K562 (cell line): Measurements from ENCODE around the gene SMIM23. TPM values are rescaled to one million over a fixed set of nuclear protein-coding genes. Genes with fewer than 3 reads are reported as not detected.

Experiments used
- ATAC-seq: fragments of 200-7000 bp; cut with Tn5 transposase; 3 replicates; pipeline ENCODE4 v1.9.1; 2020; ENCODE audit warnings: moderate library complexity
- BruUV-seq: library from RNA; stranded (reverse); fragments of 400-500 nt; replicated peaks from 2 replicates; lab custom pipeline; 2021; lab: Mats Ljungman, UMichigan
- CTCF ChIA-PET: fragments of 300-600 bp; formaldehyde crosslinking; extraction: SDS; loops from one replicate; lab custom pipeline; 2021; ENCODE audit warnings: low intra/inter-chr PET ratio; lab: Yijun Ruan, JAX
- POLR2A ChIA-PET: fragments of 300-600, 350-650 bp; sonication (Branson Sonifier 250); formaldehyde crosslinking; extraction: SDS; loops from one replicate; lab custom pipeline; 2021; ENCODE audit warnings: antibody characterized with exemption, inconsistent platforms; lab: Yijun Ruan, JAX
- DNase-seq, 4 experiments: peaks; one replicate each; pipeline versions ENCODE4 v3.0.0 to v3.0.0-alpha.2; 2011 to 2018; ENCODE audit warnings: low spot score in 3 of 4, mixed read lengths in 3 of 4; ENCODE audit errors: extremely low read depth in 1 of 4
- FAIRE-seq: peaks from 2 replicates; lab custom pipeline; 2011; peaks lifted over from hg19 to GRCh38; lab: Jason Lieb, UNC
- H2AFZ ChIP-seq: 2 replicates; pipeline ENCODE4 v1.6.0; 2011; ENCODE audit warnings: low read depth, low read length, control low read depth, inconsistent platforms
- H3K27ac ChIP-seq: fragments of 200-600 bp; 3 replicates; pipeline ENCODE4 v1.8.0; 2011; ENCODE audit warnings: low read depth, mild to moderate bottlenecking, control low read depth, inconsistent platforms, low read length, moderate library complexity, mixed read lengths; ENCODE audit errors: extremely low read depth
- H3K27me3 ChIP-seq, 2 experiments: fragments of 300-600 bp in 1 of 2; 2 replicates in 1 of 2; 3 replicates in 1 of 2; pipeline versions ENCODE4 v1.6.0 to v1.8.0; 2011; ENCODE audit warnings: inconsistent platforms in 2 of 2, low read length in 2 of 2, mild to moderate bottlenecking in 1 of 2, mixed read lengths in 1 of 2, moderate library complexity in 1 of 2; ENCODE audit not compliant: control insufficient read depth in 2 of 2, insufficient read depth in 2 of 2
- H3K36me3 ChIP-seq: fragments of 300-600 bp; 3 replicates; pipeline ENCODE4 v1.8.0; 2011; ENCODE audit warnings: mild to moderate bottlenecking, low read length, inconsistent platforms; ENCODE audit not compliant: control insufficient read depth, insufficient read depth
- H3K4me1 ChIP-seq, 2 experiments: fragments of 200-600 bp in 1 of 2; replicated peaks in 1 of 2; 2 replicates in 1 of 2; 3 replicates in 1 of 2; pipeline versions ENCODE4 v1.5.1 to v1.8.0; 2011; ENCODE audit warnings: inconsistent platforms in 2 of 2, low read length in 2 of 2, mild to moderate bottlenecking in 1 of 2, mixed read lengths in 1 of 2, moderate library complexity in 1 of 2; ENCODE audit not compliant: control insufficient read depth in 2 of 2, insufficient read depth in 2 of 2
- H3K4me2 ChIP-seq: 2 replicates; pipeline ENCODE4 v1.6.1; 2011; ENCODE audit warnings: low read length, control low read depth, inconsistent platforms, mixed read lengths; ENCODE audit not compliant: insufficient read depth
- H3K4me3 ChIP-seq: fragments of 200-600 bp; sonication (generic), shearing (Covaris generic); 2 replicates; pipeline ENCODE4 v1.5.1; 2016; ENCODE audit warnings: control low read depth, inconsistent platforms
- H3K79me2 ChIP-seq: fragments of 200-600 bp; 3 replicates; pipeline ENCODE4 v1.8.0; 2011; ENCODE audit warnings: low read length, inconsistent platforms; ENCODE audit not compliant: control insufficient read depth, insufficient read depth
- H3K9ac ChIP-seq, 2 experiments: 2 replicates each; pipeline versions ENCODE4 v1.6.0 to v1.6.1; 2011; ENCODE audit warnings: low read depth in 2 of 2, low read length in 2 of 2, control low read depth in 1 of 2, inconsistent platforms in 1 of 2, mild to moderate bottlenecking in 1 of 2, mixed read lengths in 1 of 2; ENCODE audit not compliant: insufficient read depth in 1 of 2
- H3K9me1 ChIP-seq: one replicate; pipeline ENCODE4 v1.6.0; 2011; ENCODE audit warnings: inconsistent platforms, mild to moderate bottlenecking, low read length, moderate library complexity; ENCODE audit not compliant: control insufficient read depth, insufficient read depth
- H3K9me3 ChIP-seq: replicated peaks from 2 replicates; pipeline ENCODE4 v1.5.1; 2011; ENCODE audit warnings: low read depth, low read length, inconsistent platforms; ENCODE audit not compliant: control insufficient read depth, insufficient read depth
- H4K20me1 ChIP-seq: replicated peaks from 2 replicates; pipeline ENCODE4 v1.6.1; 2011; ENCODE audit warnings: low read length, inconsistent platforms, mixed read lengths; ENCODE audit not compliant: control insufficient read depth, insufficient read depth
- CC2D1A ChIP-seq: fragments of 450-650 bp; IDR thresholded peaks from 2 replicates; pipeline ENCODE4 v1.6.1; 2017; ENCODE audit warnings: mild to moderate bottlenecking
- CHD4 ChIP-seq: fragments of 200-600 bp; sonication (generic); IDR thresholded peaks from 3 replicates; pipeline ENCODE4 v1.6.1; 2012; ENCODE audit warnings: low read depth, mild to moderate bottlenecking, mixed read lengths, low read length, inconsistent platforms; ENCODE audit not compliant: insufficient read depth, insufficient replicate concordance, poor library complexity, severe bottlenecking
- EZH2 ChIP-seq: IDR thresholded peaks from 2 replicates; pipeline ENCODE4 v1.6.1; 2012; ENCODE audit warnings: low read depth, mild to moderate bottlenecking, inconsistent platforms, low read length, borderline replicate concordance
- HOXB6 ChIP-seq: fragments of 250-450 bp; sonication (Bioruptor Pico); IDR thresholded peaks from 2 replicates; pipeline ENCODE4 v1.5.1; 2022; ENCODE audit warnings: mild to moderate bottlenecking, borderline replicate concordance
- MAFG ChIP-seq: fragments of 450-650 bp; conservative IDR thresholded peaks from 2 replicates; pipeline ENCODE4 v1.6.1; 2016; ENCODE audit warnings: missing genetic modification characterization, missing compliant biosample characterization
- MBD1 ChIP-seq: fragments of 250-450 bp; sonication (Bioruptor Pico); IDR thresholded peaks from 2 replicates; pipeline ENCODE4 v1.8.0; 2022; ENCODE audit warnings: inconsistent platforms
- NR1H2 ChIP-seq: sonication (generic); formaldehyde crosslinking; IDR thresholded peaks from 2 replicates; pipeline ENCODE4 v1.4.0; 2020; ENCODE audit warnings: mild to moderate bottlenecking, missing genetic modification reagents
- POLR2AphosphoS2 ChIP-seq: IDR thresholded peaks from 2 replicates; pipeline ENCODE4 v1.6.1; 2012; ENCODE audit warnings: low read length, improper control_type of control experiment
- SAFB2 ChIP-seq: fragments of 200-400 bp; formaldehyde crosslinking; IDR thresholded peaks from 2 replicates; pipeline ENCODE4 v1.6.1; 2018; ENCODE audit warnings: borderline replicate concordance, low read length, low read depth, moderate library complexity; ENCODE audit not compliant: severe bottlenecking
- SREBF1 ChIP-seq: fragments of 150-350 bp; IDR thresholded peaks from 2 replicates; pipeline ENCODE4 v1.6.1; 2014; ENCODE audit warnings: antibody characterized with exemption, low read depth, low read length, borderline replicate concordance
- TAL1 ChIP-seq: fragments of 450-650 bp; IDR thresholded peaks from 2 replicates; pipeline ENCODE4 v1.6.1; 2016; ENCODE audit warnings: mild to moderate bottlenecking
- ZBTB17 ChIP-seq: fragments of 450-650 bp; formaldehyde crosslinking; IDR thresholded peaks from 2 replicates; pipeline ENCODE4 v1.4.0; 2020; ENCODE audit warnings: mild to moderate bottlenecking
- ZFP1 ChIP-seq: fragments of 450-650 bp; formaldehyde crosslinking; IDR thresholded peaks from 2 replicates; pipeline ENCODE4 v1.4.0; 2020; ENCODE audit warnings: mild to moderate bottlenecking, mixed read lengths
- ZNF12 ChIP-seq: sonication (generic); formaldehyde crosslinking; IDR thresholded peaks from 2 replicates; pipeline ENCODE4 v1.4.0; 2020; ENCODE audit warnings: mild to moderate bottlenecking, missing genetic modification reagents
- ZNF133 ChIP-seq: fragments of 250-450 bp; sonication (Bioruptor Pico); IDR thresholded peaks from 2 replicates; pipeline ENCODE4 v1.4.0; 2020; ENCODE audit warnings: mild to moderate bottlenecking
- ZNF445 ChIP-seq: fragments of 250-450 bp; sonication (Bioruptor Pico); IDR thresholded peaks from 2 replicates; pipeline ENCODE4 v1.4.0; 2020; ENCODE audit warnings: low read depth, mild to moderate bottlenecking, moderate library complexity
- ZNF699 ChIP-seq: fragments of 250-450 bp; sonication (Bioruptor Pico); IDR thresholded peaks from 2 replicates; pipeline ENCODE4 v1.8.0; 2021; ENCODE audit warnings: mild to moderate bottlenecking, moderate library complexity; ENCODE audit not compliant: insufficient replicate concordance
- ZNF75A ChIP-seq: fragments of 450-650 bp; formaldehyde crosslinking; IDR thresholded peaks from 2 replicates; pipeline ENCODE4 v1.4.0; 2020; ENCODE audit warnings: mild to moderate bottlenecking
- ZNF778 ChIP-seq: fragments of 450-650 bp; formaldehyde crosslinking; IDR thresholded peaks from 2 replicates; pipeline ENCODE4 v1.4.0; 2020; ENCODE audit warnings: mild to moderate bottlenecking, moderate library complexity
- WGBS: fragments of 100-300 bp; shearing (Covaris generic); methylation state at CpG from one replicate; pipeline ENCODE4 v1.1.6; 2016; ENCODE audit warnings: low coverage, mixed read lengths; ENCODE audit not compliant: insufficient coverage; ENCODE audit errors: missing lambda C conversion rate; 5-methylcytosine and 5-hydroxymethylcytosine counted together
- in situ Hi-C: fragments of 300-500 bp; cut with MboI; formaldehyde crosslinking; loops from 4 replicates; pipeline ENCODE4 v1.15.0; 2018; ENCODE audit warnings: inconsistent platforms, mixed read lengths
- intact Hi-C: fragments of 100-400 bp; cut with micrococcal nuclease; formaldehyde crosslinking; loops from 2 replicates; pipeline ENCODE4 v1.14.2; 2022
- polyA plus RNA-seq, 8 experiments: library from polyadenylated mRNA; depleted of rRNA in 4 of 8; stranded (reverse) in 5 of 8; unstranded in 3 of 8; fragments of >200 nt; fragmentation: Nextera tagmentation in 2 of 8; fragmentation: Illumina TruSeq in 1 of 8; extraction: Ambion mirVana in 2 of 8; extraction: Trizol in 1 of 8; gene quantifications; 2 replicates each; pipeline versions ENCODE4 v1.2.1 to v1.2.3, GENCODE V29; 2011 to 2014; ENCODE audit warnings: inconsistent platforms in 1 of 8, missing spikeins in 1 of 8
- total RNA-seq, 7 experiments: library from RNA; depleted of rRNA in 6 of 7; stranded (reverse); fragments of >200 nt in 6 of 7; fragmentation: Illumina TruSeq in 2 of 7; extraction: Trizol in 2 of 7; gene quantifications; 2 replicates each; pipeline versions ENCODE4 v1.2.1 to v1.2.3, GENCODE V29; 2011 to 2021; ENCODE audit warnings: low replicate concordance in 1 of 7

The SMIM23 gene
- total and polyA plus RNA-seq, 9 of the 15 experiments (the other 6 are each of a cell fraction or from before 2014, with no cell fraction given): not detected

GRCh38 chr5:171774418-171774817 is 11.2 kb upstream of the SMIM23 start:
- H3K4me3 ChIP-seq: no peak overlapping the region
- BruUV-seq: no TSS peak
- WGBS: 2% methylated on average over 9 of the region's 9 CpGs
- no peak overlapping the region for H3K9ac ChIP-seq
- DNase-seq (no peak), ATAC-seq (no peak), FAIRE-seq (no peak)
- H3K9me1 ChIP-seq: no peaks in the 10 kb centered on the region
- H3K9me3 ChIP-seq: no peaks in the 10 kb centered on the region
- in situ Hi-C loops: no loop called here
- no peak overlapping the region for H3K27ac ChIP-seq
- H3K36me3 ChIP-seq: no peaks in the 10 kb centered on the region
- intact Hi-C loops: loop anchor here (10.0 kb wide), 1 partner anchor 270 kb away; no protein-coding TSS in a partner anchor
- no peaks in the 10 kb centered on the region for H3K4me1 ChIP-seq
- no peaks in the 10 kb centered on the region for H4K20me1 ChIP-seq
- TF ChIP-seq CC2D1A (no peak), ZNF12 (no peak), NR1H2 (CRISPR knock-in tag) (no peak), TAL1 (no peak), CHD4 (no peak), MBD1 (CRISPR knock-in tag) (no peak), ZBTB17 (no peak), SAFB2 (no peak), HOXB6 (CRISPR knock-in tag) (no peak), ZFP1 (CRISPR knock-in tag) (no peak), ZNF778 (no peak), SREBF1 (no peak), ZNF75A (CRISPR knock-in tag) (no peak), EZH2 (no peak), ZNF699 (CRISPR knock-in tag) (no peak), MAFG (tag) (no peak), ZNF133 (no peak), ZNF445 (CRISPR knock-in tag) (no peak), POLR2AphosphoS2 (no peak)
- CTCF ChIA-PET: no interaction called here
- peaks cover 18 to 51% of the 10 kb centered on the region in 2 experiments; a peak in 3 of 5 replicates for H3K27me3 ChIP-seq
- POLR2A ChIA-PET: no interaction called here
- H3K79me2 ChIP-seq: no peaks in the 10 kb centered on the region
- no peak overlapping the region for H3K4me2 ChIP-seq
- H2AFZ ChIP-seq: no peak overlapping the region
